HCT116 (cell line): ENCODE data around the gene C16orf95. TPM values are rescaled to one million over a fixed set of nuclear protein-coding genes. Genes with fewer than 3 reads are reported as not detected.

Source experiments
- ATAC-seq: fragments of 200-7000 bp; cut with Tn5 transposase; 2 replicates; pipeline ENCODE4 v1.9.1; 2020; ENCODE audit warnings: mild to moderate bottlenecking, moderate library complexity
- BruUV-seq: library from RNA; stranded (reverse); fragments of 400-500 nt; replicated peaks from 2 replicates; lab custom pipeline; 2021; lab: Mats Ljungman, UMichigan
- CTCF ChIA-PET: fragments of 300-600 bp; sonication (Branson Sonifier 250); formaldehyde crosslinking; loops from one replicate; lab custom pipeline; 2021; ENCODE audit warnings: antibody characterized with exemption; lab: Charles Lee
- POLR2A ChIA-PET: fragments of 300-600, 350-600 bp; sonication (Branson Sonifier 250); formaldehyde crosslinking; loops from one replicate; lab custom pipeline; 2021; ENCODE audit warnings: antibody characterized with exemption; lab: Charles Lee
- RAD21 ChIA-PET, 2 experiments: fragments of 300-600 bp; sonication (Branson Sonifier 250); formaldehyde crosslinking; loops; one replicate each; lab custom pipeline; 2023; ENCODE audit warnings: low total read pairs in 2 of 2; ENCODE audit not compliant: uncharacterized antibody in 2 of 2, unreplicated experiment in 2 of 2, low non-redundant PET in 1 of 2; lab: Charles Lee
- DNase-seq: peaks from one replicate; pipeline ENCODE4 v3.0.0-alpha.2; 2010; ENCODE audit warnings: low read depth, low spot score
- H2AFZ ChIP-seq: fragments of 200-600 bp; shearing (Covaris generic), sonication (generic); 2 replicates; pipeline ENCODE4 v1.6.1; 2017; ENCODE audit warnings: low read depth, mixed run types, mixed read lengths, antibody characterized with exemption, low read length; ENCODE audit not compliant: poor library complexity, severe bottlenecking
- H3K27ac ChIP-seq: 2 replicates; pipeline ENCODE4 v1.5.1; 2012; ENCODE audit warnings: low read depth, low read length
- H3K27me3 ChIP-seq: fragments of 200-600 bp; sonication (generic); 2 replicates; pipeline ENCODE4 v1.6.1; 2016; ENCODE audit warnings: mixed run types, low read length, mixed read lengths; ENCODE audit not compliant: insufficient read depth
- H3K36me3 ChIP-seq, 2 experiments: fragments of 200-500 bp in 1 of 2; fragments of 200-600 bp in 1 of 2; sonication (Bioruptor generic) in 1 of 2; sonication (generic) in 1 of 2; 2 replicates each; pipeline versions ENCODE4 v1.5.1 to v1.6.1; 2014 to 2016; ENCODE audit warnings: low read length in 2 of 2, inconsistent platforms in 1 of 2, mixed read lengths in 1 of 2, mixed run types in 1 of 2; ENCODE audit not compliant: insufficient read depth in 2 of 2, control insufficient read depth in 1 of 2
- H3K4me1 ChIP-seq, 2 experiments: fragments of 200-600 bp in 1 of 2; sonication (generic) in 1 of 2; 2 replicates each; pipeline versions ENCODE4 v1.5.1 to v1.6.1; 2012 to 2017; ENCODE audit warnings: low read length in 2 of 2, inconsistent platforms in 1 of 2, mild to moderate bottlenecking in 1 of 2, mixed read lengths in 1 of 2, mixed run types in 1 of 2, moderate library complexity in 1 of 2; ENCODE audit not compliant: insufficient read depth in 2 of 2, control insufficient read depth in 1 of 2
- H3K4me2 ChIP-seq: fragments of 200-600 bp; sonication (generic); 2 replicates; pipeline ENCODE4 v1.6.1; 2017; ENCODE audit warnings: mixed run types, low read length, mixed read lengths
- H3K4me3 ChIP-seq, 2 experiments: fragments of 200-600 bp in 1 of 2; sonication (generic) in 1 of 2; replicated peaks in 1 of 2; 2 replicates each; pipeline ENCODE4 v1.5.1; 2011 to 2016; ENCODE audit warnings: low read length in 2 of 2, control low read depth in 1 of 2, low read depth in 1 of 2, mild to moderate bottlenecking in 1 of 2, mixed read lengths in 1 of 2, mixed run types in 1 of 2
- H3K79me2 ChIP-seq: fragments of 200-600 bp; sonication (generic); 2 replicates; pipeline ENCODE4 v1.6.1; 2017; ENCODE audit warnings: mild to moderate bottlenecking, mixed run types, low read length, moderate library complexity, mixed read lengths; ENCODE audit not compliant: insufficient read depth
- H3K9ac ChIP-seq: fragments of 200-600 bp; sonication (generic); 2 replicates; pipeline ENCODE4 v1.6.1; 2016; ENCODE audit warnings: low read length, mixed read lengths
- H3K9me2 ChIP-seq: fragments of 200-600 bp; sonication (generic), shearing (Covaris generic); 2 replicates; pipeline ENCODE4 v1.6.1; 2017; ENCODE audit warnings: mixed run types, mild to moderate bottlenecking, moderate library complexity; ENCODE audit not compliant: insufficient read depth
- H3K9me3 ChIP-seq, 2 experiments: fragments of 200-500 bp in 1 of 2; fragments of 200-600 bp in 1 of 2; sonication (Bioruptor generic) in 1 of 2; sonication (generic) in 1 of 2; 2 replicates each; pipeline ENCODE4 v1.6.1; 2014 to 2017; ENCODE audit warnings: low read length in 2 of 2, mixed read lengths in 2 of 2, inconsistent platforms in 1 of 2, low read depth in 1 of 2, mild to moderate bottlenecking in 1 of 2, mixed run types in 1 of 2, moderate library complexity in 1 of 2; ENCODE audit not compliant: control insufficient read depth in 1 of 2, insufficient read depth in 1 of 2
- H4K20me1 ChIP-seq: fragments of 200-600 bp; sonication (generic), shearing (Covaris generic); 2 replicates; pipeline ENCODE4 v1.6.1; 2017; ENCODE audit warnings: mixed run types, mild to moderate bottlenecking, moderate library complexity; ENCODE audit not compliant: insufficient read depth
- CBX3 ChIP-seq: IDR thresholded peaks from 2 replicates; pipeline ENCODE4 v1.6.1; 2012; ENCODE audit warnings: low read depth
- CTCF ChIP-seq, 3 experiments: fragments of 200-600 bp in 1 of 3; sonication (generic) in 1 of 3; IDR thresholded peaks in 2 of 3; conservative IDR thresholded peaks in 1 of 3; 2 replicates each; pipeline ENCODE4 v1.5.1; 2012 to 2017; ENCODE audit warnings: low read depth in 2 of 3, low read length in 2 of 3, antibody characterized with exemption in 1 of 3, borderline replicate concordance in 1 of 3, control low read depth in 1 of 3, mild to moderate bottlenecking in 1 of 3, mixed read lengths in 1 of 3, mixed run types in 1 of 3, moderate library complexity in 1 of 3; ENCODE audit not compliant: insufficient read depth in 1 of 3
- EGR1 ChIP-seq: IDR thresholded peaks from 2 replicates; pipeline ENCODE4 v1.6.1; 2012; ENCODE audit warnings: low read depth
- ELF1 ChIP-seq: IDR thresholded peaks from 2 replicates; pipeline ENCODE4 v1.6.1; 2012; ENCODE audit warnings: low read depth, borderline replicate concordance
- EZH2 ChIP-seq: fragments of 200-600 bp; sonication (generic); IDR thresholded peaks from 2 replicates; pipeline ENCODE4 v1.6.1; 2017; ENCODE audit warnings: antibody characterized with exemption, mixed run types
- POLR2A ChIP-seq: IDR thresholded peaks from 2 replicates; pipeline ENCODE4 v1.7.0; 2011; ENCODE audit warnings: borderline replicate concordance; ENCODE audit not compliant: insufficient read depth, insufficient read length; ENCODE audit errors: extremely low read depth
- POLR2AphosphoS5 ChIP-seq: IDR thresholded peaks from 2 replicates; pipeline ENCODE4 v1.6.1; 2011; ENCODE audit warnings: mild to moderate bottlenecking, low read depth, low read length, moderate library complexity
- SIN3A ChIP-seq: IDR thresholded peaks from 2 replicates; pipeline ENCODE4 v1.6.1; 2012; ENCODE audit warnings: low read depth
- TCF7L2 ChIP-seq: IDR thresholded peaks from 2 replicates; pipeline ENCODE4 v1.7.0; 2011; ENCODE audit warnings: borderline replicate concordance, inconsistent platforms; ENCODE audit not compliant: insufficient read depth, insufficient read length; ENCODE audit errors: extremely low read depth
- YY1 ChIP-seq: IDR thresholded peaks from 2 replicates; pipeline ENCODE4 v1.6.1; 2011; ENCODE audit warnings: low read length, low read depth, moderate library complexity, mild to moderate bottlenecking; ENCODE audit not compliant: insufficient replicate concordance; ENCODE audit errors: extremely low read depth
- ZBTB33 ChIP-seq: IDR thresholded peaks from 2 replicates; pipeline ENCODE4 v1.6.1; 2011; ENCODE audit warnings: mild to moderate bottlenecking, low read length, moderate library complexity; ENCODE audit not compliant: insufficient replicate concordance; ENCODE audit errors: extremely low read depth
- ZFX ChIP-seq: fragments of 450-650 bp; IDR thresholded peaks from 2 replicates; pipeline ENCODE4 v1.6.1; 2017
- intact Hi-C: fragments of 100-400 bp; cut with micrococcal nuclease; formaldehyde crosslinking; loops from 2 replicates; pipeline ENCODE4 v1.10.0; 2022
- total RNA-seq: library from RNA; stranded (reverse); gene quantifications from one replicate; pipeline ENCODE4 v1.2.1, GENCODE V29; 2021; ENCODE audit not compliant: unreplicated experiment

The C16orf95 gene
- total RNA-seq, 1 experiment from 2014 or later = 12.2 TPM

GRCh38 chr16:87350031-87350430, 32.8 kb upstream of the C16orf95 start:
- no TSS peak for BruUV-seq
- H3K27me3 ChIP-seq = no peaks in the 10 kb centered on the region
- RAD21 ChIA-PET = no interaction called here
- CTCF ChIA-PET = no interaction called here
- H3K9ac ChIP-seq = no peak overlapping the region
- no peak overlapping the region for H3K4me3 ChIP-seq
- no peaks in the 10 kb centered on the region for H3K4me1 ChIP-seq
- no peak overlapping the region for H3K27ac ChIP-seq
- no peak overlapping the region for H2AFZ ChIP-seq
- no peaks in the 10 kb centered on the region for H3K9me3 ChIP-seq
- no peaks in the 10 kb centered on the region for H3K9me2 ChIP-seq
- ATAC-seq (no peak), DNase-seq (no peak)
- no peaks in the 10 kb centered on the region; the same call in 1 of the 2 replicates for H4K20me1 ChIP-seq
- H3K4me2 ChIP-seq = no peak overlapping the region
- TF ChIP-seq ZFX (no peak), CBX3 (no peak), SIN3A (no peak), EZH2 (no peak), ELF1 (no peak)
- H3K79me2 ChIP-seq = peaks cover 34% of the 10 kb centered on the region; the same call in 1 of the 2 replicates
- peaks cover 8 to 20% of the 10 kb centered on the region in 2 experiments; a peak in 2 of 4 replicates for H3K36me3 ChIP-seq
- intact Hi-C loops = no loop called here
- POLR2A ChIA-PET = no interaction called here

- BruUV-seq = no TSS peak
- H3K36me3 ChIP-seq = peaks cover 8 to 21% of the 10 kb centered on the region in 2 experiments; a peak in 2 of 4 replicates
- H3K9me3 ChIP-seq = no peaks in the 10 kb centered on the region
- H2AFZ ChIP-seq = no peak overlapping the region
- no peak overlapping the region; the same call in 1 of the 2 replicates for H3K27ac ChIP-seq
- H3K4me2 ChIP-seq = no peak overlapping the region
- ChIA-PET RAD21 (no interaction called here), POLR2A (no interaction called here), CTCF (no interaction called here)
- H3K4me1 ChIP-seq = no peaks in the 10 kb centered on the region
- no peak for TF ChIP-seq EGR1
- no peak for TF ChIP-seq POLR2A
- TF ChIP-seq TCF7L2 = no peak
- TF ChIP-seq POLR2AphosphoS5 = no peak
- TF ChIP-seq CBX3 = no peak
- no peak for TF ChIP-seq YY1
- TF ChIP-seq CTCF (IDR thresholded peaks at IDR 0.05 in 2 of 3, conservative IDR thresholded peaks at IDR 0.05 in 1 of 3; ENCODE audit: borderline replicate concordance in 1 of 3, insufficient read depth in 1 of 3, low read depth in 2 of 3, low read length in 2 of 3) = no peak
- no peak for TF ChIP-seq ELF1
- no peak for TF ChIP-seq ZBTB33
- DNase-seq (no peak), ATAC-seq (no peak)
- H3K79me2 ChIP-seq = peaks cover 33% of the 10 kb centered on the region; the same call in 1 of the 2 replicates
- no peaks in the 10 kb centered on the region for H3K27me3 ChIP-seq
- no peaks in the 10 kb centered on the region; the same call in 1 of the 2 replicates for H4K20me1 ChIP-seq
- intact Hi-C loops = no loop called here
- no peak overlapping the region for H3K9ac ChIP-seq
- no peak overlapping the region for H3K4me3 ChIP-seq
- H3K9me2 ChIP-seq = no peaks in the 10 kb centered on the region
Observed at GRCh38 chr16:87348616-87349157, 31.5 kb upstream of the C16orf95 start.
